Stimulated activated CD8-positive, alpha-beta memory T cell treated with anti-CD3 and anti-CD28 coated beads, Interleukin-12 subunit alpha, Interleukin-12 subunit beta, amount 100 ng/mL, for 24 hours (primary cell): ENCODE data around the gene TOP1.

Source experiments
- DNase-seq: peaks from one replicate; pipeline ENCODE4 v3.0.0-alpha.2; 2020; ENCODE audit errors: extremely low read depth

TOP1 gene

DNA sequence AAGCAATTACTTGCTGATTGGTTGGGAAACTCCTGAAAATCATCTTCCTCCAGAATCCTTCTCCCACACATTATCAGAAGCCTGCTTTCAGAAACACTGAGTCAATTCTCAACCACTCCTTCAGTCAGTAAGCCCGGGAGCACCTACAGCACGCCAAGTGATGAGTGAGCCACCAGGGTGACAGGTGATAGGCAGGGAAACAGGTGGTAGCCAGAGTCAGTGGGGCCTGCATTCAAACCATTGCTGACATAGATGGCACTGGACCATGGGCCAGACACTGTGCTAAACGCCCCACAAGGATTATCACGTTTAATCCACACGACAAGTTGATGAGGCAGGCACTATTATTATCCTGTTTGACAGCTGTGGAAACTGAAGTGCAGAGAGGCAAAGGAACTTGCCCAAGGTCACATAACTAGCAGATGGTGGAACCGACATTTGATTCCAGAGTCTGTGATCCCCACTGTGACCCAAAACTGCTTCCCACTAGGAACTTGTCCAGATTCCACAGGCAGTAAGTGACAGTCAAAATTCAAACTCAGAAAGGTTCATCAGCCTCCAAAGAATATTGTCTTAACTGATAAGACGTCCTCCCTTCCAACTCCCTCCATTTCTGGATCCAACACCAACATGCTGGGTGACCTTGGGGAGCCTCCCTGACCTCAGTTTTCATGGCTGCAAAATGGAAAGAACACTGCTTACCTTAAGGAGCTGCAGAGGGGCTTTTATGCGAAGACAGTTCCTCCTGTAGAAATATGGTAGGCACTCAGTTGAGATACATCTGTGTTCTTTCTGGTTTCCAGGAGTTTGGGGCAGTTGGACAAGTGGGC lies 23.9 kb upstream of the TOP1 start:
- no peak for DNase-seq

DNA sequence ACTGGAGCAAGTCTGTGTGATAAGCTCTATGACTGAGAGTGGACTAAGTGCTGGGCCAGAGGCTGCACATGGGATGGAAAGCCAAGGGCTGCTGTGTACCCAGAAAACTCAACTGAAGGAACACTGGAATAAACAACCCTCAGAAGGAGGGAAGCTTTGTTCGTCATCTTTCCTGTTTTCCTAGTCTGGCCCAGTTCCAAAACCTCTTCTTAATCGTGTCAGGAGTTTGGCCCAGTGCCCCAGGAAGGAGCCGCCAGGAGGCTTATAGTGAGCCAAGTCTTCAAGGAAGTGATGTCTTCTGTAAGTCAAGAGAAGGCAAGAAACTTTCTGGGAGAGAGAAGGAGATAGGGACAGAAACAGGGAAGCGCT lies 23.3 kb upstream of the TOP1 start:
- no peak for DNase-seq

DNA sequence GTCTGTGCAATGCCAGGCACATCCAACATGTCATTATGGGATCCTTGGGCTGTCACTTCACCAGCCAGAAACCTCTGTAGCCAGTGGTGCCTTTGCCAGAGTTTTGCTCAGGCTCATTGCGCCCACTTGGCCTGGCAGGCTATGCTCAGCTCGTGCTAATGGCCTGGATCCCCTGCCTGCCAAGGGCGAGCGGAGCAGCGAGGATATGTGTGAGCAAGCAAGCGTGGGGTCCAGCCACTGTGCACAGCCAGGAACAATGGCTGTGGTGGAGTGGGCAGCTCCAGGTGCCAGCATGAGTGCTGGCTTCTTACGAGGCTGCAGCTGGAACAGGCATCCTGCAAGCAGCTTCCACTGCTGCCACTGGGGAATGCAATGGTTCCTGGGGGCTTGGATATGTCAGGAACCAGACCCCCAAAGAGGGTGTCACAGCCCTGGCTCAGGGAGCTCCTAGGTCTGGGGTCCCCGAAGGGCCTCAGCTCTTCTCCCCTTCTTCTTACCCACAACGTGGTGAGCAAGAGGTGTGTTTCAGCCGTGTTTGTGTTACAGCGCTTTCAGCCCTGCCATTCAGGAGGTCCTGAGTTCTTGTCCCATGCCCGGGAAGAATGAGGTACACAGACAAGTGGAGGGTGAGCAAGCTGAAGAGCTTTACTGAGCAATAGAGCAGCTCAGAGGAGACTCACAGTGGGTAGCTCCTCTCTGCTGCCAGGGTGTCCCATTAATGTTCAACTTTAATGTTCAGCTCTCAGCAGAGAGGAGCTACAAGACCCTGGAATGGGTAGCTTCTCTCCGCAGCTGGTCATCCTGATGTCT lies 22.3 kb upstream of the TOP1 start:
- no peak for DNase-seq

DNA sequence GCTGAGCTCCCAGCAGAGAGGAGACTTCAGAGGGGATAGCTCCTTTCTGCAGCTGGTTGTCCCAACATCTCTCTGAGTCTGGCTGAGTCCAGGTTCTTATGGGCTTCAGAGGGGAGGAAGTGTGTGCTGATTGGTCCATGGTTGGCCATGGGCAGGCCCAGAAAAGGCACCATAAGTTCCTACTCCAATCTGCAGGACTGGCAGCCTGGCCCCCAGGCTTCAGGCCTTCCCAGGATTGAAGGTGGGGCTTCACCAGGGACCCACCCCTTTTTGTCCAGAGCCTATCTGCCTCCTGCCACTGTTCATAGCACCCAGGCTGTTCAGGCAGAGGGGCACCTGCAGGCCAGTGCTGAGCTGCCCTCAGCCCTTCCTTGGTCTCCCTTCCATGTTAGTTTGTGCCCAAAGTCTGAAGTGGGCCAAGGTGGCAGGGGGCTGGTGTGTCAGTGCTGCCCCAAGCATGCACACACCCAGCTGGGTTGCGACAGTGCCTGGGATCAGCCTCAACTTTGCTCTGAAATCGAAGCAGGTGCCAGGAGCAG lies 21.6 kb upstream of the TOP1 start:
- no peak for DNase-seq

DNA sequence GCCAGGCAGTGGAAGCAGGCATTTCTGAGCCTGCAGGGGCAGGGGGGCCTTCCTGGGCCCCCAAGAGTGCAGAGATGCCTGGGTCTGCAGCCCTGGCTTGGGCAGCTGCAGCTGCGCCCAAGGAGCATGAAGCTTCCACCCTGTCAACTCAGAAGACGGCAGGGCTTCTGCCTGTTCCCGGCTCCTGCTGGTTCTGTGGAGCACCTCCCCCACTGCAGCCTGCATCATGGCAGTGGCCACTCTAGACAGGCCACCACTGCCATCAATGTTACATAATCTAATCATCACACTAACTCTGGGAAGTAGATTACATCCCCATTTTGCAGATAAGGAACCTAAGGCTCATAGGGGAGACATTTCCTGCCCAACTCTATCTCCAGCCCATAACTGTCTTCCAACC lies 21.1 kb upstream of the TOP1 start:
- no peak for DNase-seq

DNA sequence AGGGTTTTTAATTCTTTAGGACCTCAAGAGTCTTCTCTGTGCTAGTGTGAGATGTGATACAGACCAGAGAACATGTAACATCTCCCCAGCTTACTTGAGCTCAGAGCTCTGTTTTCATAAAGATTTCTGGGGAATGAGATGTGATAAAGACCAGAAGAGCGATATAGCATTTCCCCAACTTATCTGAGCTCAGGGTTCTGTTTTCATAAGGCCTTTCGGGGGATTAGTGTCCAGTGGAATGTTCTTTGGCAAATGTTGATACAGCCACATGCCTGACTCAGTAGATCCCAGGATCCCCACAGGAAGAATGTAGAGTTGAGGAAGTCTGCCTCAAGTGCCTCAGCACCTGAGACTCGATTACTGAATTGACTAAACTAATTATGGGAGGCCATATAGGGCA lies 18.7 kb upstream of the TOP1 start:
- no peak for DNase-seq

DNA sequence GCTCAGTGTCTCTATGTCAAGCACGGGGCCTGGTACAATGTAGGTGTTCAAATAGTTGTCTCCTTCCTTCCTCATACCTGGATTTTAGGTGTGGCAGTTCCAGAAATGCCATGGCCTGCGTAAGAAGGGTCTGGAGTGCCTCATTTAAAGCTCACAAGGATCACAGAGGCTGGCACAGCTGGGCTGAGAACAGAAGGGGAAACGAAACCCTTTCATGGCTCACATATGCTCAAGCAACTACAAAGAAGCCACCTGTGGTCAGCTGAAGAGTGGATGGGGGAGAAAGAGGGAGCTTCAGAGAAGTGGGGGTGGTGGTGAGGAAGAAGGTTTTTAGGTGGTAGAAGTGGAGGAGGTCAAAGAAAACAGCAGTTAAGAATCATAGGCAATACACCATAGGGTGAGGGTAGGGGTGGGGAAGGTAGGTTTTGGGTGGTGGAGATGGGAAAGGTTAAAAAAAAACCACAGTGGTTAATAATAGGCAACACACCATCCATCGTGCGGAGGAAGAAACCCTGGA lies 17.0 kb upstream of the TOP1 start:
- no peak for DNase-seq

DNA sequence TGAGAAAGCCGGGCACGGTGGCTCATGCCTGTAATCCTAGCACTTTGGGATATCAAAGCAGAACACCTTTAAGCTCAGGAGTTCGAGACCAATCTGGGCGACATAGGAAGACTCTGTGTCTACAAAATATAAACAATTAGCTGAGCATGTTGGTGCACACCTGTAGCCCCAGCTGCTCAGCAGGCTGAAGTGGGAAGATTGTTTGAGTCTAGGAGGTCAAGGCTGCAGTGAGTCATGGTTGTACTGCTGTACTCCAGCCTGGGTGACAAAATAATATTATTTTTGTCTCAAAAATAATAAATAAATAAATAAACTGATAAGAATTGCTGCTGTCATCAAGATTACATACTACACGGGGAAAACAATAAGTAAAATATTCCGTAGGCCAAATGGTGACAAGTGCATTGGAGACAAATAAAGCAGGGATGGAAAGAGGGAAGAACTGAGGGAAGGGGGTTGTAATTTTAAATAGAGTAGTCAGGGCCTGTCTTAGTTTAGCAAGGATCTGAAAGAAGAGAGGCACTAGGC lies 14.0 kb upstream of the TOP1 start:
- no peak for DNase-seq

DNA sequence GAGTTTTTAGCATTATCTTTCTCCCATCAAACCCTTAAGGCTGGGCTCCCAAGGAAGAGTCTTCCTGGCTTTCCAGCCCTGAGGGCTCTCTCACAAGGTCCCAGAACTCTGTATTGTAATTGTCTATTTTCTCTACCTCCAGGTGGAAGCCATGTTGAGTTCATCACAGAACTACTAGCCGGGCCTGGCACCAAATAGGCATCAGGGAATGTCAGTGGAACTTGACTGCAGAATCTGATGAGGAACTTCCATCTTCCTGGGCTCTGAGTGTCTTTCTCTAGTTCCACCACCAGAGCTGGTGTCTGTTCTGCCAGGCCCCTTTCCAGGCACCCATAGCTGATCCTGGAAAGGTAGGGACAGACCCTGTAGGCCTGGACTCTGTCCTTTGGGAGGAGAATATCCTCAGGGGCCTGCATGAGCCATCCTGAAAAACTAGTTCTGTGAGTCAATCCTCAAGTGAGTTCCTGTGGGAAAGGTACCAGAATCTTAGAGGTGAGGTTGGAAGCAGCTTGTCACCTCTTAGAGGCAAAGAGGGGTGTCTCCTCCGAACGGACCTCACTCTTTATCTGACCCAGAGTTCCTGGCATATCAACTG lies 11.1 kb upstream of the TOP1 start:
- DNase-seq = no peak

DNA sequence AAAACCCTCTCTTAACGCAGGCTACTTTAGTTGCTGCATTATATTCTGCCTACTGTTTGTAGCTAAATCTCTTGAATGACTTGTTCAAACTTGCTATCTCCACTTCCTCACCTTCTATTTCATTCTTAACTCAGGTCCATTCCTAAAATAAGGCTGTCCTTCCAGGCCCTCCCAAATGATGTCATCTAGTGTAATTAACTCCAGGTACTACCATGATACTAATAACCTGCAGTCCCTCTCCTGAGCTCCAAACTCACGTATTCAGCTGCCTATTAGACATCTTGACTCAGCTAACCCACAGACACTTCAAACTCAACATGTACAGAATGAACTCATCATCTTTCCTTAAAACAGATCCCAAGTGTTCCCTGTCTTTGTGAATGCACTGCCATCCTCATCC lies 10.5 kb upstream of the TOP1 start:
- no peak for DNase-seq

DNA sequence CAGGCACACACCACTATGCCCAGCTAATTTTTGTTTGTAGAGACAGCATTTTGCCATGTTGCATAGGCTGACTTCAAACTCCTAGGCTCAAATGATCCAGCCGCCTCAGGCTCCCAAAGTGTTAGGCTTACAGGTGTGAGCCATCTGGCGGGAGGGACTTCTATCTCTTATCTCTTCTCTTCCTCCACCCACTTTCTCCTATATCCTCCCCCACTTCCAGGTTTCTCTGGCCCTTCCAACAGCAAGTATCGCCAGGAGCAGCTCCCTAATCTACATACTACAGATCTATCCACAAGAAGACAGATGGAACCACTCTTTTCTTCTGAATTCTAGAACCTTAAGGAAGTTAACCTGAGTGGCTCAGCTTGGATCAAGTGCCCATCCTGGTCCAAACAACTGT lies 5.1 kb upstream of the TOP1 start:
- no peak for DNase-seq

DNA sequence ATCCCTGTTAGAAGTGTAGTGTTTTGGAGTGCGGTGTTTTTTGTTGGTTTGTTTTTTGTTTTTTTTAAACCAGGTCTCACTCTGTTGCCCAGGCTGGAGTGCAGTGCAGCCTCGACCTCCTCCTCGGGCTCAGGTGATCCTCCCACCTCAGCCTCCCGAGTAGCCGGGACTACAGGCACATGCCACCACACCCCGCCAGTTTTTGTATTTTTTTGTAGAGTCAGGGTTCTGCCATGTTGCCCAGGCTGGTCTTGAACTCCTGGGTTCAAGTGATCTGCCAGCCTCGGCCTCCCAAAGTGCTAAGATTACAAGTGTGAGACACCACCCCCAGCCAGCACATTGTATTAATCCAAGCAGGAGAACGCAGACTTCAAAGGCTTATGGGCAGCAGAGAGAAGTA lies 1.3 kb upstream of the TOP1 start:
- no peak for DNase-seq

DNA sequence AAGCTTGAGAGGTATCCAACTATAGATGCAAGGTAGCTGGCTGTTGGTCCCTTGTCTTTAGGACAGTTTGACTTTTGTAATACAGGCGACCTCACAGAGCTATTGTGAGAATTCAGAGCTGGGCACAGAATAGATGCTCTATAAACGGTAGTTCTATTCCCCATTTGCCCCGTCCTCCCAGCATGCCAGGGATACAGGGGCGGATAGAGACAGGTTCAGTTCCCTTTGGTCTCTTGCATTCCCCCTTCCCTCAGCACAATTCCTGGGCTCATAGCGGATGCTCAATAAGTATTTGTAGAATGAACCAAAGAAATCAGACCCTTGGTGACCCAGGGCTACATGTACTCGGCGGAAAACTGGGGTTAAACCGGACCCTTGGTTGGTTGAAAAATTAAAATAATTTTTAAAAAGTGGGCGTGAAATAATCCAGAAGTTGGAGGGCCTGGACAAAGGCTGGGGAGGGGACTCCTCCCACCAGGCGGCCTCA lies 707 bp upstream of the TOP1 start:
- no peak for DNase-seq

DNA sequence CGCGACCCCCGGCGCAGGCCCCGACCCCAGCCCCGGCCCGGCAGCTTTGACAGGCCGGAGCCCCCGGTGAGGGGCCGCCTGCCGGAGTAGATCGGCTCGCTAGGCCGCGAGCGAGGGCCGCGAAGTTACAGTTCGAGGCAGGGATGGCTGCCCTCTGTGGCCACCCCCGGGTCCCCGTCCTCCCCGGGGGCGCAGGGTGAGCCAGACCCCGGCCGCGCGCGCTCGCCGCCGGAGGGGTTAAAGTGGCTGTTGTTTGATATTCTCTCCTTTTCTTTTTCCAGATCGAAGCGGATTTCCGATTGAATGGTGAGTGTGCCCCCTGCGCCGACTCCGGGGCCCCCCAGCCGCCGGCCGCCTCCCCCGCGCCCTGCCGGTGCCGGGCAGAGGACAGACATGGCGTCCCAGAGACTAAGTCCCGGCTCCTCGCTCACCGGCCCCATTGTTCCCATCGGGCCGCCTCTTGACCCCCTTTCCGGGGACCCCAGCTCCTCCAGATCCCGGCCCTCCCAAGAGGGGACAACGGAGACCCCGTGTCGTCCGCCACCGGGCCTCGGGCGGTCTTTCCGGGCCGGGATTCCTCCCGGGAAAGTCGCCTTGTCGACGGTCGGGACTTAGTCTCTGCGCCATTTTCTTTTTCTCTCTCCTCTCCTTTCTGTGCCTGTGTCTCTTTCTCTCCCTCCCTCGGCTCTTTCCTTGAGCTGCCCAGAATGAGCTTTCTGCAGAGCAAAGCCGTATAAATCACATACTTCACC lies 704 bp downstream of the TOP1 start:
- DNase-seq = no peak

DNA sequence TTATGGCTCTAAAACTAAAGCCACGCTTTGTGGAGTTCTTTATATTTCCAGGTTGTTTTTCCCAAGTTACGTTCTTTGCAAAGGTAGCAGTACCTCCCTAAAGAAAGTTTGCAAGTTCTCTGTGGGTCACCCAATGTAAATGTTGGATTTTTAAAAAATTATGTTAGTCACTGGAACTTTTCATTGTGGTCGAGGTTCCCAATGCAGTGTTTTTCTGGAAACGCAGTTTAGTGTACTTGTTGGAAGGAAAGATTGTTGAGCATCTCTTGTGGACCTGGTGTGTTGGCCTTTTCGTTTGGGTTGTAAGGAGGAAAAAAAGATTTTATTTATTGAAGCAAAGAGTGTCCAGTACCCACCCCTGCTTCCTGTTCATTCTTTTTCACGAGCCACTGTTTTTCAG lies 1.4 kb downstream of the TOP1 start:
- no peak for DNase-seq

DNA sequence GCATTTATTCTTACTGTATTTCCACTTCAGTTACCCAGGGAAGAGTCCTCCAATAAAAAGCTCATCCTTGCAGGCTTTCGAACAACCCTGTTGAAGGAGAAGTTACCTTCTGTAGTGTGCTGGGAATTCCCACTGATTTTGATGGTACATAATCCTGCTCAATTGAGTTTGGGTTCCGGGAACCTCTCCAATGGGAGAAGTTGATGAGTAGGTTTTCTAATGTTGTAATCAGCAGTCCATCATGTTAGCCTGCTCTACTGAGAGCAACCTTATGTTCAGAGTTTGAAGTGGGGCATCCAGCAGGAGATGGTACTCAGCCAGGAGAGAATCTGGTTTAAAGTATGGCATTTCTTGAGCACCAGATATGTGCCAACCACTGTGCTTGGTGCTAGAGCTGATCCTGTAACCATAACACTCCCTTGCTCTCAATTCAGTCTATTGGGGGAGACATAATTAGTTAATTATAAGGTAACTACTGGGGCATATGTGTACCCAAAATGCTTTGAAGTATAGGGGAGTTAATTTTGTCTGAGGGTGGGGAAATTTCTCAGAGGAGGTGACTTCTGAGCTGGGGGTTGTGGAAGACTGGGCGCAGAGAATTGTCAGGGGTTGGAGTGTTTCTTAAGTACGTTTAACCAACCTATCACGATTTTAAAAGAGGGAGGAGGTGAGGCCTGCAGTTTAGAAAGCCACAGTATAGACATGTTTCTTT lies 2.1 kb downstream of the TOP1 start:
- DNase-seq = no peak

DNA sequence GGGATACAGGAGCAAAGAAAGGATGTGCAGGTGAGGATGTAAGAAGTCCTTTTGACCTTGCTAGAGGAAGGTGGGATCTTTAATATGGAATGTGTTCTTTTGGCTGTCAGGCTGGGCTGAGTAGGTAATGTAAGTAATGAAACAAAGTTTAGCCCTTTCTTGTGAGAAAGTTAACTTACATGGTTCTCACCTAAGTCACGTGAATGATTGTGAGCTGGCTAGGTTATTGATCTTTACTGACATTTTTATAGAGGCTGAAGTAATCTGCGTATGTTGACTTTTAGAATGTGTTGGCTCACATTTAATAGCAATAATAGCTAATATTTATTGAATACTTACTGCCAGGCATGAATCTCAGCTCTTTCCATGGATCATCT lies 2.6 kb downstream of the TOP1 start:
- DNase-seq = no peak

DNA sequence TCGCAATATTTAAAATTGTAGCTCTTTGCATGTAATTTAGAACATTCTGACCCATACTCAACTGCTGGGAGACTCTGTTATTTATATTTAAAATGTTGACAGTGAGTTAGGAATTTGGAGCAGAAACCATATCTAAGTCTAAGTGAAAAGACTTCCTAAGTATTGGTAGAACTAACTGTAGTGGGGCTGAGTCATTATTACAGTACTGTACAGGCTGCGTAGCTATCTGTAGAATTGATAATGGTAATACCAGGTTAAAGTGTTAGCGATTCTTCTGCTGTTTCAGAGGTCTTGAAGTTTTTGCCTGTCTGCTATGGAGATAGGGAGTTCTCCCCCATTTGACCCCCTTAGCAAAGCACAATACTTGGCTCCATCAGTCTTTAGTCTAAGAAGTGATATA lies 3.6 kb downstream of the TOP1 start:
- DNase-seq = no peak

DNA sequence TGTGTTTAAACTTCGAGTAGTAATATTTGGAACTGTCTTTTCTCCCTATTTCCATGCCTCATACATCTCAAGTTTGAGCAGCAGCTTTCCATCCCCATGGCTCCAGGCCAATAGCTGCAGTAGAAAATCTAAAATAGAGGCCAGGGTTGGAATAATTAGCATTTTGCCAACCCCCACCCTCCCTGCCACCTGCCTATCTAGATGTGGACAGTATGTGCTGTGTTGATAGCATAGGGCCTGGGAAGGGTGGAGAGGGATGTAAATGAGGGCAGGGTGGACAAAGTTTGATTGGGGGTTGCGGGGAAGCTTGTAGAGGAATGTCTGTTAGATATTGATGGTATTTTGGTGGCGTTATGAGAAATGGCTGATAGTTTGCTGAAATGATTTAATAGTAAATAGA lies 5.6 kb downstream of the TOP1 start:
- DNase-seq = no peak

DNA sequence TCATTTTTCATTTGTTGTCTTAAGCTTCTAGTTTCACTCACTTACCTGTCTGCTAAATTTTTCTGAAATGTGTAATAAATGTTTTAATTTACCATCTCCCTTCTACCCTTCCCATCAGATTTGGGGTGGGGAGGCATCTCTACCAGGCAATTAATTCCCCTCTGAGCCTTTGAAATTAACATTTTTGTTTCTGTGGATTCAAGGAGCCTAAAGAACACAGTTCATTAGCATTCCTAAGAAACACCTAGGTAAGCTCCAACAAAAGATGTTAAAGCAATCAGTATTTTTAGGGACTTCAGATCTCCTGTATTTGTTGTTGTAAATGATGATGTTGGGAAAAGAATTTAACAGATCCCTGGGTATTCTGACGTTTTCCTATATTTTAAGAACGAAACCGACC lies 6.6 kb downstream of the TOP1 start:
- DNase-seq = no peak

DNA sequence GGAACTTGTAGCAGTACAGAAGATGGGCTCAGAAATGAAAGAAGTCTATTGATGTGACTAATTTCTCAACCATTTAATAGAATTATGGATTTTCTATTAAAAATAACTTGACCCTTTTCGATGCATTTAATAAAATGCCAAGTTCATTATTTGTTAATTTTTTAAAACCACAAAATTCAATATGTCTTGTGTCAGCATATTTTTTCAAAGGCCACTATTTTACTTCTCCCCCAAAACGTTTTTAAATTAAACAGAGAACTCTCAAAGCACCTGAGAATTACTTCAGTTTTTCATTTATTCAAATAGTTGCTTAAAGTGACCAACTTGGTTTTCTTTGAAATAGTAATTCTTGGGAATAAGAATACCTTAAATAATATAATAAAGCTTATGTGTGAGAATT lies 8.6 kb downstream of the TOP1 start:
- DNase-seq = no peak
